Camera-type eye (tissue), 1 donor: Measurements from ENCODE around the gene PDE2A. TPM values are rescaled to one million over a fixed set of nuclear protein-coding genes. Genes with fewer than 3 reads are reported as not detected.

ENCODE experiments used
- total RNA-seq: library from RNA; depleted of rRNA; stranded (reverse); fragments of >200 nt; gene quantifications from one replicate; pipeline ENCODE4 v1.2.3, GENCODE V29; 2014

Gene PDE2A
- total RNA-seq, result 16.2 TPM

GRCh38 chr11:72673943-72674828 lies at the start of gene PDE2A:
PDE2A (minus strand) TSS chr11:72674422; CDS start chr11:72674207, 215 bp downstream.

Other genes with a start within 250 kb of the PDE2A start
- 45.0 TPM for gene CLPB, start 239.9 kb downstream of the PDE2A start, total RNA-seq
- gene ARAP1, start 78.0 kb upstream of the PDE2A start, total RNA-seq, result 131 TPM
- 27.0 TPM for gene STARD10, start 119.6 kb upstream of the PDE2A start, total RNA-seq
- gene ATG16L2, start 140.0 kb upstream of the PDE2A start, total RNA-seq, result 33.3 TPM